Mucosa of descending colon (tissue), 3 donors: Measurements from ENCODE around the gene KLF16. TPM values are rescaled to one million over a fixed set of nuclear protein-coding genes. Genes with fewer than 3 reads are reported as not detected.
A peak's percentile ranks its signal among the peaks of the same experiment; 100 is the strongest.
"Not testable (repeated sequence)": the region's sequence is repeated elsewhere in the genome, so short reads cannot be mapped to it uniquely, and the experiment has no call there.

Experiments used
- ATAC-seq: fragments of 200-7000 bp; cut with Tn5 transposase; one replicate; pipeline ENCODE4 v1.9.1; 2020; ENCODE audit warnings: mild to moderate bottlenecking, moderate library complexity
- DNase-seq, 3 donors: peaks; one replicate each; pipeline ENCODE4 v3.0.0-alpha.2; 2020
- H3K36me3 ChIP-seq: fragments of 200-600 bp; one replicate; pipeline ENCODE4 v1.8.0; 2021; ENCODE audit warnings: low read depth, mild to moderate bottlenecking
- H3K4me1 ChIP-seq: fragments of 200-600 bp; one replicate; pipeline ENCODE4 v1.8.0; 2021; ENCODE audit warnings: low read depth, mild to moderate bottlenecking
- H3K4me3 ChIP-seq: fragments of 200-600 bp; one replicate; pipeline ENCODE4 v1.8.0; 2021; ENCODE audit warnings: mild to moderate bottlenecking
- H3K9me3 ChIP-seq: fragments of 200-600 bp; one replicate; pipeline ENCODE4 v1.8.0; 2021; ENCODE audit warnings: mild to moderate bottlenecking
- CTCF ChIP-seq: fragments of 200-600 bp; IDR thresholded peaks from one replicate; pipeline ENCODE4 v1.8.0; 2022; ENCODE audit warnings: antibody characterized with exemption, mild to moderate bottlenecking
- intact Hi-C, 2 donors: fragments of 100-400 bp; cut with DNase I in 1 of 2; cut with micrococcal nuclease in 1 of 2; formaldehyde crosslinking; loops; one replicate each; pipeline versions ENCODE4 v1.11.0 to v1.11.1; 2022; cut with DNase I, micrococcal nuclease
- total RNA-seq, 3 donors: library from RNA; stranded (reverse); fragmentation: NEBNext Ultra II Directional in 2 of 3; extraction: Animal tissue kit (Norgen Biotek cat#: 25700) in 2 of 3; gene quantifications; one replicate each; pipeline versions ENCODE4 v1.2.1 to v1.2.4, GENCODE V29; 2021 to 2023
- donor health status: DM: no; HTN: no; CAD: no; lungs with moderate emphysema.
- donor health status: DM: no; HTN: no; CAD: no.
- donor health status: DM: no; HTN: yes; CAD: no.

Gene KLF16
- total RNA-seq, 3 donors from 2014 or later, result 22.6 to 26.5 (median 25.6) TPM

GRCh38 chr19:1880611-1881392, 17.4 kb upstream of the KLF16 start:
- Histone ChIP-seq H3K36me3 (no peaks in the 10 kb centered on the region), H3K4me3 (no peak overlapping the region), H3K4me1 (peaks cover 19% of the 10 kb centered on the region), H3K9me3 (no peaks in the 10 kb centered on the region)
- DNase-seq, result peak in 1 of 3 donors; percentile 34
- TF ChIP-seq CTCF, result no peak
- intact Hi-C loops, result no loop called here
- ATAC-seq, result no peak

- H3K4me3 ChIP-seq, DNase-seq, H3K9me3 ChIP-seq, intact Hi-C loops, H3K36me3 ChIP-seq, ATAC-seq: not testable (repeated sequence)
- H3K4me1 ChIP-seq, result peaks cover 19% of the 10 kb centered on the region
Measured at GRCh38 chr19:1879982-1880381, 16.6 kb upstream of the KLF16 start.

GRCh38 chr19:1878583-1878982, 15.2 kb upstream of the KLF16 start:
- H3K4me3 ChIP-seq, H3K36me3 ChIP-seq, DNase-seq, ATAC-seq, H3K9me3 ChIP-seq, intact Hi-C loops: not testable (repeated sequence)
- H3K4me1 ChIP-seq, result peaks cover 20% of the 10 kb centered on the region

GRCh38 chr19:1877280-1877660, 13.9 kb upstream of the KLF16 start:
- H3K4me3 ChIP-seq, H3K36me3 ChIP-seq, ATAC-seq, DNase-seq, H3K9me3 ChIP-seq, intact Hi-C loops: not testable (repeated sequence)
- peaks cover 19% of the 10 kb centered on the region for H3K4me1 ChIP-seq

GRCh38 chr19:1876496-1877279, 13.3 kb upstream of the KLF16 start:
- ATAC-seq (peak; percentile 4), DNase-seq (peak; percentile 29 to 72 (median 40))
- H3K9me3 ChIP-seq, H3K4me3 ChIP-seq, H3K36me3 ChIP-seq, intact Hi-C loops: not testable (repeated sequence)
- H3K4me1 ChIP-seq, result peaks cover 19% of the 10 kb centered on the region

GRCh38 chr19:1875646-1876495, 12.5 kb upstream of the KLF16 start:
- peaks cover 19% of the 10 kb centered on the region for H3K4me1 ChIP-seq
- no peak for TF ChIP-seq CTCF
- DNase-seq (peak; percentile 94 to 98 (median 95)), ATAC-seq (peak; percentile 98)
- no peaks in the 10 kb centered on the region for H3K9me3 ChIP-seq
- intact Hi-C loops, result no loop called here
- H3K36me3 ChIP-seq, result no peaks in the 10 kb centered on the region
- H3K4me3 ChIP-seq, result peak overlapping the region; percentile 80

GRCh38 chr19:1875265-1875645, 11.9 kb upstream of the KLF16 start:
- DNase-seq (peak in 1 of 3 donors; percentile 3), ATAC-seq (peak; percentile 12)
- H3K4me1 ChIP-seq, result peaks cover 16% of the 10 kb centered on the region
- H3K36me3 ChIP-seq, H3K9me3 ChIP-seq, intact Hi-C loops: not testable (repeated sequence)
- peak overlapping the region; percentile 80 for H3K4me3 ChIP-seq
